Transverse colon (tissue), 3 donors: ENCODE data around the gene PDPN.

Source experiments
- POLR2A ChIP-seq: fragments of 450-650 bp; IDR thresholded peaks from one replicate; pipeline ENCODE4 v1.6.1; 2016; ENCODE audit warnings: antibody characterized with exemption, mild to moderate bottlenecking, moderate library complexity
- TF ChIP-seq, protein P1 (sequence below), 5 experiments: fragments of 200-600 bp in 3 of 5; fragments of 450-650 bp in 2 of 5; sonication (generic) in 3 of 5; IDR thresholded peaks; 1 replicate in 2 of 5; 2 replicates in 3 of 5; pipeline ENCODE4 v1.5.1; 2016 to 2017; ENCODE audit warnings: antibody characterized with exemption in 5 of 5, inconsistent platforms in 3 of 5, mild to moderate bottlenecking in 2 of 5, moderate library complexity in 1 of 5

DNA sequence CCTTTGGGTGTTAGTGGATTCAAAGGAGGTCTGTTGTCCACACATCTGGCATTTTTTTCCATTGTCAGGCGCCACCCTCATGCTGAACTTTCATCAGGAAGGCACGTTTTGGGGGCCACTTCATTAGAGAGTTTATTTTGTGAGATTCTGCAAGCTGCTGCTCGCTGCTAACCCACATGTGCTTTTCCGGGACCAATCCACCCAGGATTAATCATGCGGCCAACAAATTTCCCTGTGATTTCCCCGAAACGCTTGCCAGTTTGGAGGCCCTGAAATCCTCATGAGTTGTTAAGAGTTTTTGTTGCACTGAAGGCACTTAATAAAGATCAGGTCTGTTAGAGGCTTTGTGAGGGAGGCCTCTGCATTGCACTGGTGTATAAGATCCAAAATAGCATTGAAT lies 2.4 kb downstream of the PDPN start:
- TF ChIP-seq POLR2A = no peak
- TF ChIP-seq, protein P1, sequence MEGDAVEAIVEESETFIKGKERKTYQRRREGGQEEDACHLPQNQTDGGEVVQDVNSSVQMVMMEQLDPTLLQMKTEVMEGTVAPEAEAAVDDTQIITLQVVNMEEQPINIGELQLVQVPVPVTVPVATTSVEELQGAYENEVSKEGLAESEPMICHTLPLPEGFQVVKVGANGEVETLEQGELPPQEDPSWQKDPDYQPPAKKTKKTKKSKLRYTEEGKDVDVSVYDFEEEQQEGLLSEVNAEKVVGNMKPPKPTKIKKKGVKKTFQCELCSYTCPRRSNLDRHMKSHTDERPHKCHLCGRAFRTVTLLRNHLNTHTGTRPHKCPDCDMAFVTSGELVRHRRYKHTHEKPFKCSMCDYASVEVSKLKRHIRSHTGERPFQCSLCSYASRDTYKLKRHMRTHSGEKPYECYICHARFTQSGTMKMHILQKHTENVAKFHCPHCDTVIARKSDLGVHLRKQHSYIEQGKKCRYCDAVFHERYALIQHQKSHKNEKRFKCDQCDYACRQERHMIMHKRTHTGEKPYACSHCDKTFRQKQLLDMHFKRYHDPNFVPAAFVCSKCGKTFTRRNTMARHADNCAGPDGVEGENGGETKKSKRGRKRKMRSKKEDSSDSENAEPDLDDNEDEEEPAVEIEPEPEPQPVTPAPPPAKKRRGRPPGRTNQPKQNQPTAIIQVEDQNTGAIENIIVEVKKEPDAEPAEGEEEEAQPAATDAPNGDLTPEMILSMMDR (IDR thresholded peaks at IDR 0.05) = no peak
